Measurements from ENCODE around the gene CYTL1. TPM values are rescaled to one million over a fixed set of nuclear protein-coding genes. Genes with fewer than 3 reads are reported as not detected.

The CYTL1 gene
- total RNA-seq, 1 experiment from 2014 or later: 3.2 TPM

DNA sequence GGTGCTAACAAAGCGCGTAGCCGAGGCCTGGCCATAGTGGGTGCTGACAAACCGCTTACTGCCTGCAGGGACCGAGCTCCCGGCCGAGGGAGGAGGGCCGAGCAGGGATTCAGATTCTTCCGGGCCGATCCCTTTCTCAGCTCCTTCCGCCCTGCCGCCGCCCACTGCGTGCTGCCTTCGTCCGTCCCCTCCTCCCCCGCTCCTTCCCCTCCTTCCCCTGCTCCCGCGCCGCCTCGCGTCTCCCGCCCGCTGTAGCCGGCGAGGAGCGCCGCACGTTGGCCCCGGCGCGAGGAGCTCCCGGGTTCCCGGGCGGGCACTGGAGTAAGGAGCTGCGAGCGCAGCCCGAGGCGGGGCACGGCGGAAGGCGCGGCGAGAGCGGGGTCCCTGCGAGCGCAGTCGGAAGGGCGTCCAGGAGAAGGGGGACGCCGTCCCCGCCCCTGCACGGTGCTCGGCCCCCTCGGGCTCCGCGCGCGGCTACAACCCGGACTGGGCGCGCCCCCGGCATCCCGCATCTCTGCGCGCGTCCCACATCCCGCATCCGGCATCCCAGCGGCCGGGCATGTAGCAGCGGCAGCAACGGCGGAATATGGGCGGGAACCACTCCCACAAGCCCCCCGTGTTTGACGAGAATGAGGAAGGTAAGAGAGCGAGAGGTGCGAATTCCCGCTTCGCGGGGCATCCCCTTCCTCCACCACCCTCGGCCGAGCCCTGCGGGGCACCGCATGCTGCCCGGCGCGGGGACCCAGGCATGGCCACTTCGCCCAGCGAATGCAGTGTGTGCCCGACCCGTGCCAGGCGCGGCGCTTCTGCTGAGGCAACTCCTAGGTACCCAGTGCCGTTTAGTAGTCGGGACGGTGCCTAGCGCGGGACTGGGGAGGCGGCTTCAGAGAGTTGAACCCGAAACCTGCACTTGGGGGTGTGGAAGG lies 32.3 kb upstream of the CYTL1 start, which contains the start of gene STK32B:
Gene STK32B (plus strand): TSS at position 203 of the 926 bp plus-strand sequence.
- no peaks in the 10 kb centered on the region for H3K9me3 Mint-ChIP-seq
- peaks cover 7% of the 10 kb centered on the region; the same call in 1 of the 2 replicates for H3K4me1 Mint-ChIP-seq
- ChIA-PET POLR2A (no interaction called here), CTCF (interaction anchor here (0.6 to 2.2 kb wide), 24 partner anchors 8 to 657 kb away, joined by 3 to 10 read pairs (median 4); partner anchors contain the start of gene EVC2)
- no peak within 1 kb of the TSS for H3K27ac Mint-ChIP-seq
- DNase-seq (ENCODE audit: low spot score): peak; percentile 70
- peaks cover 68% of the 10 kb centered on the region for H3K27me3 Mint-ChIP-seq (ENCODE audit: low read depth)
- no peaks in the 10 kb centered on the region for H3K36me3 Mint-ChIP-seq
- peak; percentile 68 for ATAC-seq
- peak within 1 kb of the TSS; percentile 87 for H3K4me3 Mint-ChIP-seq
- TF ChIP-seq, protein P1, sequence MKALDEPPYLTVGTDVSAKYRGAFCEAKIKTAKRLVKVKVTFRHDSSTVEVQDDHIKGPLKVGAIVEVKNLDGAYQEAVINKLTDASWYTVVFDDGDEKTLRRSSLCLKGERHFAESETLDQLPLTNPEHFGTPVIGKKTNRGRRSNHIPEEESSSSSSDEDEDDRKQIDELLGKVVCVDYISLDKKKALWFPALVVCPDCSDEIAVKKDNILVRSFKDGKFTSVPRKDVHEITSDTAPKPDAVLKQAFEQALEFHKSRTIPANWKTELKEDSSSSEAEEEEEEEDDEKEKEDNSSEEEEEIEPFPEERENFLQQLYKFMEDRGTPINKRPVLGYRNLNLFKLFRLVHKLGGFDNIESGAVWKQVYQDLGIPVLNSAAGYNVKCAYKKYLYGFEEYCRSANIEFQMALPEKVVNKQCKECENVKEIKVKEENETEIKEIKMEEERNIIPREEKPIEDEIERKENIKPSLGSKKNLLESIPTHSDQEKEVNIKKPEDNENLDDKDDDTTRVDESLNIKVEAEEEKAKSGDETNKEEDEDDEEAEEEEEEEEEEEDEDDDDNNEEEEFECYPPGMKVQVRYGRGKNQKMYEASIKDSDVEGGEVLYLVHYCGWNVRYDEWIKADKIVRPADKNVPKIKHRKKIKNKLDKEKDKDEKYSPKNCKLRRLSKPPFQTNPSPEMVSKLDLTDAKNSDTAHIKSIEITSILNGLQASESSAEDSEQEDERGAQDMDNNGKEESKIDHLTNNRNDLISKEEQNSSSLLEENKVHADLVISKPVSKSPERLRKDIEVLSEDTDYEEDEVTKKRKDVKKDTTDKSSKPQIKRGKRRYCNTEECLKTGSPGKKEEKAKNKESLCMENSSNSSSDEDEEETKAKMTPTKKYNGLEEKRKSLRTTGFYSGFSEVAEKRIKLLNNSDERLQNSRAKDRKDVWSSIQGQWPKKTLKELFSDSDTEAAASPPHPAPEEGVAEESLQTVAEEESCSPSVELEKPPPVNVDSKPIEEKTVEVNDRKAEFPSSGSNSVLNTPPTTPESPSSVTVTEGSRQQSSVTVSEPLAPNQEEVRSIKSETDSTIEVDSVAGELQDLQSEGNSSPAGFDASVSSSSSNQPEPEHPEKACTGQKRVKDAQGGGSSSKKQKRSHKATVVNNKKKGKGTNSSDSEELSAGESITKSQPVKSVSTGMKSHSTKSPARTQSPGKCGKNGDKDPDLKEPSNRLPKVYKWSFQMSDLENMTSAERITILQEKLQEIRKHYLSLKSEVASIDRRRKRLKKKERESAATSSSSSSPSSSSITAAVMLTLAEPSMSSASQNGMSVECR (CRISPR knock-in tag; IDR thresholded peaks at IDR 0.05; ENCODE audit: borderline replicate concordance): 0 out of 2 replicates have a peak, but pooled peaks have one; percentile 52
- TF ChIP-seq JUN (CRISPR knock-in tag; IDR thresholded peaks at IDR 0.05) (peak; percentile 63; the same call in 1 of the 2 replicates), ZNF219 (CRISPR knock-in tag; IDR thresholded peaks at IDR 0.05; ENCODE audit: borderline replicate concordance) (no peak), CREB1 (CRISPR knock-in tag; IDR thresholded peaks at IDR 0.05) (0 out of 2 replicates have a peak, but pooled peaks have one; percentile 32), RELA (CRISPR knock-in tag; IDR thresholded peaks at IDR 0.05; ENCODE audit: borderline replicate concordance) (peak; percentile 18; the same call in 1 of the 2 replicates), FOXP1 (CRISPR knock-in tag; IDR thresholded peaks at IDR 0.05; ENCODE audit: borderline replicate concordance) (peak; percentile 72), NFE2L1 (CRISPR knock-in tag; IDR thresholded peaks at IDR 0.05) (peak; percentile 76; the same call in 1 of the 2 replicates), TEAD1 (CRISPR knock-in tag; IDR thresholded peaks at IDR 0.05) (0 out of 2 replicates have a peak, but pooled peaks have one; percentile 56), ZNF671 (CRISPR knock-in tag; IDR thresholded peaks at IDR 0.05) (no peak), ZNF317 (CRISPR knock-in tag; IDR thresholded peaks at IDR 0.05; ENCODE audit: borderline replicate concordance, low read depth) (peak; percentile 56; the same call in 1 of the 2 replicates), FOXK1 (CRISPR knock-in tag; IDR thresholded peaks at IDR 0.05) (0 out of 2 replicates have a peak, but pooled peaks have one; percentile 16), MYBL2 (CRISPR knock-in tag; IDR thresholded peaks at IDR 0.05) (peak; percentile 72), SP1 (CRISPR knock-in tag; conservative IDR thresholded peaks at IDR 0.05) (peak; percentile 57; the same call in 1 of the 2 replicates)
- TF ChIP-seq, protein P2, sequence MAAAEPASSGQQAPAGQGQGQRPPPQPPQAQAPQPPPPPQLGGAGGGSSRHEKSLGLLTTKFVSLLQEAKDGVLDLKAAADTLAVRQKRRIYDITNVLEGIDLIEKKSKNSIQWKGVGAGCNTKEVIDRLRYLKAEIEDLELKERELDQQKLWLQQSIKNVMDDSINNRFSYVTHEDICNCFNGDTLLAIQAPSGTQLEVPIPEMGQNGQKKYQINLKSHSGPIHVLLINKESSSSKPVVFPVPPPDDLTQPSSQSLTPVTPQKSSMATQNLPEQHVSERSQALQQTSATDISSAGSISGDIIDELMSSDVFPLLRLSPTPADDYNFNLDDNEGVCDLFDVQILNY (CRISPR knock-in tag; IDR thresholded peaks at IDR 0.05): peak; percentile 92
- TF ChIP-seq, protein P3, sequence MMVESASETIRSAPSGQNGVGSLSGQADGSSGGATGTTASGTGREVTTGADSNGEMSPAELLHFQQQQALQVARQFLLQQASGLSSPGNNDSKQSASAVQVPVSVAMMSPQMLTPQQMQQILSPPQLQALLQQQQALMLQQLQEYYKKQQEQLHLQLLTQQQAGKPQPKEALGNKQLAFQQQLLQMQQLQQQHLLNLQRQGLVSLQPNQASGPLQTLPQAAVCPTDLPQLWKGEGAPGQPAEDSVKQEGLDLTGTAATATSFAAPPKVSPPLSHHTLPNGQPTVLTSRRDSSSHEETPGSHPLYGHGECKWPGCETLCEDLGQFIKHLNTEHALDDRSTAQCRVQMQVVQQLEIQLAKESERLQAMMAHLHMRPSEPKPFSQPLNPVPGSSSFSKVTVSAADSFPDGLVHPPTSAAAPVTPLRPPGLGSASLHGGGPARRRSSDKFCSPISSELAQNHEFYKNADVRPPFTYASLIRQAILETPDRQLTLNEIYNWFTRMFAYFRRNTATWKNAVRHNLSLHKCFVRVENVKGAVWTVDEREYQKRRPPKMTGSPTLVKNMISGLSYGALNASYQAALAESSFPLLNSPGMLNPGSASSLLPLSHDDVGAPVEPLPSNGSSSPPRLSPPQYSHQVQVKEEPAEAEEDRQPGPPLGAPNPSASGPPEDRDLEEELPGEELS (CRISPR knock-in tag; IDR thresholded peaks at IDR 0.05): 0 out of 2 replicates have a peak, but pooled peaks have one; percentile 35
- TF ChIP-seq, protein P4, sequence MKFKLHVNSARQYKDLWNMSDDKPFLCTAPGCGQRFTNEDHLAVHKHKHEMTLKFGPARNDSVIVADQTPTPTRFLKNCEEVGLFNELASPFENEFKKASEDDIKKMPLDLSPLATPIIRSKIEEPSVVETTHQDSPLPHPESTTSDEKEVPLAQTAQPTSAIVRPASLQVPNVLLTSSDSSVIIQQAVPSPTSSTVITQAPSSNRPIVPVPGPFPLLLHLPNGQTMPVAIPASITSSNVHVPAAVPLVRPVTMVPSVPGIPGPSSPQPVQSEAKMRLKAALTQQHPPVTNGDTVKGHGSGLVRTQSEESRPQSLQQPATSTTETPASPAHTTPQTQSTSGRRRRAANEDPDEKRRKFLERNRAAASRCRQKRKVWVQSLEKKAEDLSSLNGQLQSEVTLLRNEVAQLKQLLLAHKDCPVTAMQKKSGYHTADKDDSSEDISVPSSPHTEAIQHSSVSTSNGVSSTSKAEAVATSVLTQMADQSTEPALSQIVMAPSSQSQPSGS (CRISPR knock-in tag; IDR thresholded peaks at IDR 0.05; ENCODE audit: borderline replicate concordance, low read depth): 0 out of 2 replicates have a peak, but pooled peaks have one; percentile 13
- TF ChIP-seq, protein P5, sequence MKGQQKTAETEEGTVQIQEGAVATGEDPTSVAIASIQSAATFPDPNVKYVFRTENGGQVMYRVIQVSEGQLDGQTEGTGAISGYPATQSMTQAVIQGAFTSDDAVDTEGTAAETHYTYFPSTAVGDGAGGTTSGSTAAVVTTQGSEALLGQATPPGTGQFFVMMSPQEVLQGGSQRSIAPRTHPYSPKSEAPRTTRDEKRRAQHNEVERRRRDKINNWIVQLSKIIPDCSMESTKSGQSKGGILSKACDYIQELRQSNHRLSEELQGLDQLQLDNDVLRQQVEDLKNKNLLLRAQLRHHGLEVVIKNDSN (CRISPR knock-in tag; IDR thresholded peaks at IDR 0.05): 0 out of 2 replicates have a peak, but pooled peaks have one; percentile 42
- TF ChIP-seq, protein P6, sequence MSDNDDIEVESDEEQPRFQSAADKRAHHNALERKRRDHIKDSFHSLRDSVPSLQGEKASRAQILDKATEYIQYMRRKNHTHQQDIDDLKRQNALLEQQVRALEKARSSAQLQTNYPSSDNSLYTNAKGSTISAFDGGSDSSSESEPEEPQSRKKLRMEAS (CRISPR knock-in tag; IDR thresholded peaks at IDR 0.05): peak; percentile 42
- TF ChIP-seq, protein P7, sequence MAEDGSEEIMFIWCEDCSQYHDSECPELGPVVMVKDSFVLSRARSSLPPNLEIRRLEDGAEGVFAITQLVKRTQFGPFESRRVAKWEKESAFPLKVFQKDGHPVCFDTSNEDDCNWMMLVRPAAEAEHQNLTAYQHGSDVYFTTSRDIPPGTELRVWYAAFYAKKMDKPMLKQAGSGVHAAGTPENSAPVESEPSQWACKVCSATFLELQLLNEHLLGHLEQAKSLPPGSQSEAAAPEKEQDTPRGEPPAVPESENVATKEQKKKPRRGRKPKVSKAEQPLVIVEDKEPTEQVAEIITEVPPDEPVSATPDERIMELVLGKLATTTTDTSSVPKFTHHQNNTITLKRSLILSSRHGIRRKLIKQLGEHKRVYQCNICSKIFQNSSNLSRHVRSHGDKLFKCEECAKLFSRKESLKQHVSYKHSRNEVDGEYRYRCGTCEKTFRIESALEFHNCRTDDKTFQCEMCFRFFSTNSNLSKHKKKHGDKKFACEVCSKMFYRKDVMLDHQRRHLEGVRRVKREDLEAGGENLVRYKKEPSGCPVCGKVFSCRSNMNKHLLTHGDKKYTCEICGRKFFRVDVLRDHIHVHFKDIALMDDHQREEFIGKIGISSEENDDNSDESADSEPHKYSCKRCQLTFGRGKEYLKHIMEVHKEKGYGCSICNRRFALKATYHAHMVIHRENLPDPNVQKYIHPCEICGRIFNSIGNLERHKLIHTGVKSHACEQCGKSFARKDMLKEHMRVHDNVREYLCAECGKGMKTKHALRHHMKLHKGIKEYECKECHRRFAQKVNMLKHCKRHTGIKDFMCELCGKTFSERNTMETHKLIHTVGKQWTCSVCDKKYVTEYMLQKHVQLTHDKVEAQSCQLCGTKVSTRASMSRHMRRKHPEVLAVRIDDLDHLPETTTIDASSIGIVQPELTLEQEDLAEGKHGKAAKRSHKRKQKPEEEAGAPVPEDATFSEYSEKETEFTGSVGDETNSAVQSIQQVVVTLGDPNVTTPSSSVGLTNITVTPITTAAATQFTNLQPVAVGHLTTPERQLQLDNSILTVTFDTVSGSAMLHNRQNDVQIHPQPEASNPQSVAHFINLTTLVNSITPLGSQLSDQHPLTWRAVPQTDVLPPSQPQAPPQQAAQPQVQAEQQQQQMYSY (CRISPR knock-in tag; IDR thresholded peaks at IDR 0.05): no peak
- TF ChIP-seq, protein P8, sequence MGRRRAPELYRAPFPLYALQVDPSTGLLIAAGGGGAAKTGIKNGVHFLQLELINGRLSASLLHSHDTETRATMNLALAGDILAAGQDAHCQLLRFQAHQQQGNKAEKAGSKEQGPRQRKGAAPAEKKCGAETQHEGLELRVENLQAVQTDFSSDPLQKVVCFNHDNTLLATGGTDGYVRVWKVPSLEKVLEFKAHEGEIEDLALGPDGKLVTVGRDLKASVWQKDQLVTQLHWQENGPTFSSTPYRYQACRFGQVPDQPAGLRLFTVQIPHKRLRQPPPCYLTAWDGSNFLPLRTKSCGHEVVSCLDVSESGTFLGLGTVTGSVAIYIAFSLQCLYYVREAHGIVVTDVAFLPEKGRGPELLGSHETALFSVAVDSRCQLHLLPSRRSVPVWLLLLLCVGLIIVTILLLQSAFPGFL (CRISPR knock-in tag; IDR thresholded peaks at IDR 0.05; ENCODE audit: borderline replicate concordance): no peak

All from WTC11 (cell line).